SU-DHL-6 (cell line): Measurements from ENCODE around the gene PRDM7.

Experiments
- H2AFZ ChIP-seq: fragments of 200-600 bp; sonication (generic); 2 replicates; pipeline ENCODE4 v1.6.1; 2014; ENCODE audit warnings: low read depth, mild to moderate bottlenecking, moderate library complexity, mixed read lengths, antibody characterized with exemption, low read length; ENCODE audit not compliant: severe bottlenecking
- H3F3A ChIP-seq: fragments of 200-600 bp; shearing (Covaris generic); 2 replicates; pipeline ENCODE4 v1.6.0; 2016; ENCODE audit warnings: antibody characterized with exemption, mild to moderate bottlenecking; ENCODE audit not compliant: insufficient read depth
- H3K27ac ChIP-seq: fragments of 200-600 bp; sonication (generic); 2 replicates; pipeline ENCODE4 v1.5.1; 2016; ENCODE audit warnings: low read depth, mild to moderate bottlenecking, low read length, moderate library complexity, mixed read lengths
- H3K27me3 ChIP-seq: fragments of 200-600 bp; sonication (generic), shearing (Covaris generic); 2 replicates; pipeline ENCODE4 v1.6.0; 2014; ENCODE audit warnings: mild to moderate bottlenecking, low read length
- H3K36me3 ChIP-seq: fragments of 200-600 bp; sonication (generic); 2 replicates; pipeline ENCODE4 v1.6.1; 2014; ENCODE audit warnings: mild to moderate bottlenecking, low read length, mixed read lengths
- H3K4me2 ChIP-seq: fragments of 300-600, 200-600 bp; shearing (Covaris generic), sonication (generic); 2 replicates; pipeline ENCODE4 v1.6.0; 2014; ENCODE audit warnings: low read length, low read depth, mild to moderate bottlenecking; ENCODE audit not compliant: poor library complexity, severe bottlenecking
- H3K4me3 ChIP-seq: fragments of 200-600 bp; sonication (generic); 2 replicates; pipeline ENCODE4 v1.5.1; 2014; ENCODE audit warnings: antibody characterized with exemption, low read length, mild to moderate bottlenecking, mixed read lengths; ENCODE audit not compliant: insufficient read depth, poor library complexity, severe bottlenecking
- H3K79me2 ChIP-seq: fragments of 200-600 bp; sonication (generic); 2 replicates; pipeline ENCODE4 v1.6.1; 2014; ENCODE audit warnings: mild to moderate bottlenecking, low read length, moderate library complexity; ENCODE audit not compliant: insufficient read depth
- H3K9ac ChIP-seq: fragments of 200-600 bp; sonication (generic); 2 replicates; pipeline ENCODE4 v1.7.0; 2014; ENCODE audit warnings: mild to moderate bottlenecking, low read length
- H3K9me2 ChIP-seq: fragments of 200-600 bp; sonication (generic); replicated peaks from 2 replicates; pipeline ENCODE4 v1.6.1; 2014; ENCODE audit warnings: low read length; ENCODE audit not compliant: insufficient read depth
- H3K9me3 ChIP-seq: fragments of 200-600 bp; sonication (generic); 2 replicates; pipeline ENCODE4 v1.6.1; 2014; ENCODE audit warnings: low read length, mixed read lengths; ENCODE audit not compliant: insufficient read depth
- H4K20me1 ChIP-seq: fragments of 200-600 bp; sonication (generic); 2 replicates; pipeline ENCODE4 v1.6.1; 2014; ENCODE audit warnings: low read depth, mild to moderate bottlenecking, antibody characterized with exemption, low read length, moderate library complexity, mixed read lengths
- CTCF ChIP-seq: fragments of 200-600 bp; sonication (generic); IDR thresholded peaks from one replicate; pipeline ENCODE4 v1.5.1; 2017; ENCODE audit warnings: antibody characterized with exemption, mild to moderate bottlenecking, low read length, moderate library complexity; ENCODE audit not compliant: insufficient read depth, poor library complexity, severe bottlenecking
- EZH2phosphoT487 ChIP-seq: fragments of 200-600 bp; sonication (generic), shearing (Covaris generic); conservative IDR thresholded peaks from 2 replicates; pipeline ENCODE4 v1.6.1; 2018; ENCODE audit warnings: mild to moderate bottlenecking, antibody characterized with exemption, low read length, moderate library complexity, mixed read lengths

Gene PRDM7

GRCh38 chr16:90041896-90042473 is 35.1 kb downstream of the PRDM7 start:
- Histone ChIP-seq H3F3A (no peaks in the 10 kb centered on the region), H3K79me2 (no peaks in the 10 kb centered on the region), H3K9me3 (no peaks in the 10 kb centered on the region), H3K9ac (no peak overlapping the region), H3K36me3 (no peaks in the 10 kb centered on the region), H3K9me2 (no peaks in the 10 kb centered on the region), H3K27me3 (no peaks in the 10 kb centered on the region), H2AFZ (no peak overlapping the region), H4K20me1 (no peaks in the 10 kb centered on the region), H3K27ac (no peak overlapping the region), H3K4me2 (no peak overlapping the region), H3K4me3 (no peak overlapping the region)
- TF ChIP-seq EZH2phosphoT487 (no peak), CTCF (no peak)

- no peaks in the 10 kb centered on the region for H4K20me1 ChIP-seq
- no peaks in the 10 kb centered on the region for H3K9me2 ChIP-seq
- H3K27me3 ChIP-seq: no peaks in the 10 kb centered on the region
- H3K4me2 ChIP-seq: no peak overlapping the region
- H3K4me3 ChIP-seq: no peak overlapping the region
- H3K79me2 ChIP-seq: no peaks in the 10 kb centered on the region
- H3K9ac ChIP-seq: no peak overlapping the region
- H3K9me3 ChIP-seq: no peaks in the 10 kb centered on the region
- H3K36me3 ChIP-seq: no peaks in the 10 kb centered on the region
- no peaks in the 10 kb centered on the region for H3F3A ChIP-seq
- no peak overlapping the region for H3K27ac ChIP-seq
- no peak for TF ChIP-seq CTCF
- H2AFZ ChIP-seq: no peak overlapping the region
Observed at GRCh38 chr16:90040152-90041023, 36.7 kb downstream of the PRDM7 start.

GRCh38 chr16:90037276-90037675 is 39.9 kb downstream of the PRDM7 start:
- Histone ChIP-seq H3K4me2 (no peak overlapping the region), H3K9ac (no peak overlapping the region), H3K9me2 (no peaks in the 10 kb centered on the region), H4K20me1 (no peaks in the 10 kb centered on the region), H3K4me3 (no peak overlapping the region), H3K79me2 (no peaks in the 10 kb centered on the region), H3F3A (no peaks in the 10 kb centered on the region), H3K27ac (no peak overlapping the region), H3K9me3 (no peaks in the 10 kb centered on the region), H3K36me3 (no peaks in the 10 kb centered on the region), H3K27me3 (no peaks in the 10 kb centered on the region), H2AFZ (no peak overlapping the region)
- TF ChIP-seq EZH2phosphoT487 (no peak), CTCF (no peak)
